ENCODE results near the gene CTSO.
"Not testable (repeated sequence)": the region's sequence is repeated elsewhere in the genome, so short reads cannot be mapped to it uniquely, and the experiment has no call there.

The CTSO gene

DNA sequence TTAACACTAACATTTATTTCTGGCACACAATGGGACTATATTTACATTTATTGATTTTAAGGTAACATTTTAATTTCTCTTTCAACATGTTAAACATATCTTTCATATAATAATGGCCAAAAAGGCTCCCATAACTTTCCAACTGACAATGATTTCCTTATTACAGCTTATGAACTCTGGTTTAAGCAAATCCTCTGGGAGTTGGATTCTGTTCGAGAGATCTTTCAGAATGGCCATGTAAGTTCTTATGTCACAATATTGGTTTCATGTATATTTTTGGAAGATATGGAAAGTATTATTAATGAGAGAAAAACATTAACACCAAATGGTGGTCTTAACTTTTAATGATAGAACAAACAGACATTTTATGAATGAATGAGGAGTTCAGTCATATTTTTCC is 46.1 kb downstream of the CTSO start:
- no peak for DNase-seq (ENCODE audit: low spot score)

DNA sequence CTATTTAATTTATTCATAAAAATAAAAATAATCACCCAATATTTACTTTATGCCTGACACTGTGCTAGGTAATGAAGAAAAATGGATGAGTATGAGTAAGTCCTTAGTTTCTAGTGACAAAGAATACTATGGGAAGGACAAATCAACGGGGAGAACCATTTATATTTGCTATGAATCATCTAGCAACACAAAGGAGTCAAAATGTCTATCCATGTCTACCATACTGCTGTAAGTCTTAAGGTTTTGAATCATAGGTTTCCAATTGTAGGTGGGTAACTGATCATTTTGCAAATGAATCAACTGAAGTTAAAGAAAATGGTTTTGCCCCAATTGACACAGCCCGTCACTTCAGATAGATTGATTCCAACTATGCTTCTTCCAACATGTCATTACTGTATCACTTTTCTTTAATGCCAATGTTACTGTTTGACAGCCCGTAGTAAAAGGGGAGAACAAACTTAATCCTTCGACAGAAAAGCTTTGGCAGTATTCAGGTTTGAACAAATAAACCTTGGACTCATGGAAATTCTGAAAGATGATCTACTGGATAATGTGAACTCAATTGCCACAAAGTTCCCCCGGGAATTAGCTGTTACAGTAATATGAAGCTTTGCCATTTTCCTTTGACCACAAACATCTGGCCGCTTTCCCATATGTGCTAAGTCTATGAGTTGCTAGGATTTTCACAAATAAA is 47.0 kb downstream of the CTSO start:
- peak; percentile 72 for DNase-seq (ENCODE audit: low spot score)

DNA sequence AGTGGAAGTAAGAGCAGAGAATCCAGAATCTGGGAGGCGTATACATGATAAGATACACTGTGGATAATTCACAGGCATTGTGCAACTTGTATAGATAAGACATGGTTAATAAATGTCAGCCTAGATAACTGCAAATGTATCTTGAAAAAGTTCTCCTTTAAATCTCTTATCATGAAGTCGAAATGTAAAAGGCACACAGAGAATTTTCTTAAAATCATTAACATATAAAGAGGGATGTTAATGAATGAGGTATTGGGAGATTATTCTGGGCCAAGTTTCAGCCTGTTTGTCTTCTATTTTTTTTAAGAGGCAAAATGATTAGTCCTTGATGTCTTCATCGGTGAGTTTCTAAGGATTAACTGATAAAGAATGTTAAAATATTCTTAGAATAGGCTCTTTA is 49.3 kb downstream of the CTSO start:
- no peak for DNase-seq (ENCODE audit: low spot score)

DNA sequence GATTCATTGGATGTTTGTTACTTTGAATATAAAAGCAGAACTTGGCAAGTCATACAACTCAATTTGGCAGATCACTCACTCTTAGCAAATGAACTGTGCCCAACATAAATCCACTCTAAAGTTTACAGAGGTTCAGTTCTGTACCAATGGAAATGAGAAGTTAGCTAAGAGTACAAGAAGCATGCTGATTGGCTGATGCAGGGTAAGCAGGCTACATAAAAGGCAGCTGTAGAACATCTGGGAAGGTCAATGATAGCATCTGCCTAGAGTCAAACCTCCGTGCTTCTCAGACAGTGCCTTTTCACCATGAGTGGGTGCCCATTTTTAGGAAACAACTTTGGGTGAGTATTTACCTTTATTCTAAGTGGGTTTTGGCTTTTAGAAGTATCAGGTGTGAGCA is 50.2 kb downstream of the CTSO start, which contains the start of gene TDO2:
Gene TDO2 (plus strand): TSS at position 244 of the 400 bp plus-strand sequence. CDS start 63 bp downstream, at position 307.
- DNase-seq (ENCODE audit: low spot score): no peak

DNA sequence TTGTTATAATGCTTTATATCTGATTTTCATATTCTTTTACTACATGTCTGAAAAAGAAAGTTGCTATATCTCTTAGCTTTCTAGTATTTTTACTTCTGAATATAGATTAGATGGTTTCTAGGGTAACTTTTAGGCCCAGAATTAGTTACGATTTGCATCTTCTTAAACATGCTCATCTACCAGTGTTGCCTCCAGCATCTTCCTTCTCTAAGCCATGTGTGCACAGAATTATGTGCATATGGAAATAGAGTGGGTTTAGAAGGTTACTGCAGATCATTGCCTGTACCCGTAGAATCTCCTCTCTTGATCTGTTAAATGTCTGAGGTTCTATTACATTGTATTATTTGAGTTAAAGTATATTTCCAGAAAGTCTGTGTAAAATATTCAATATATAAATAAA is 52.7 kb downstream of the CTSO start:
- DNase-seq (ENCODE audit: low spot score): no peak

DNA sequence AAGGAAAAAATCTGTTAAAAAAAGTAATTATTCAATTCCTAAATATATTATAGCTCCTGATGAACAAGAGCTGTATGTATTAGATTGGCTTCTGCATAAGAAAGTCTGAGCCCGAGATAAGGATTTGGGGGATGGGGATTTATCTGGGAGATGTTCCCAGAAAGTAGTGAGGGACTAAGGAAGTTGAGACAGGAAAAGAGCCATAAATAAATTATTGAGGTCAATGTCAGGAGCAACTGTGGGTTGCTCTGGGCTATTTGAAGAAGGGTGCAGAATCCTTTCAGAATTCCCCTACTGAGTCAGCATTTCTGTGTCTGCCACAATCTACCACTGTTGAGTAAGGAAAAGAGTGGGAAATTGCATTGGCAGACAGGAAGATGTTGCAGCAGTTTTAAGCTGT is 53.3 kb downstream of the CTSO start:
- DNase-seq (ENCODE audit: low spot score): no peak

DNA sequence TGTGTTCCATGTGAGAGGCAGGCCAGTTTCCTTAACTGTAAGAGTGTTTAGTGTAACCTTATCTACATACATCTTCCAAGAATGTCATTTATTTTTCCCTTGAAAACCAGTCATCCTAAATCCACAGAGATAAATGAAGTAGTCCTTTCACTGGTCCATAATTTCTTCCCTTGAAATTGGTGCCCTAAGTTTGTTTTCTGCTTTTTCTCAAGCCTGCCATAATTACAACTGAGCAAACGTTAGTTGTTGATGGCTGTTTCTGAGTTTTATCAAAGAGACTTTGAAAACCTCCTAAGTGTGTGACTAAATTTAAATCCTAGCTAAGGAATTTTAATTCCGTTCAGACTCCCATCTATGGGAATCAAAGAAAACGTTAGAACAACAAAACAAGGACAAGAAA is 53.8 kb downstream of the CTSO start:
- DNase-seq (ENCODE audit: low spot score): no peak

DNA sequence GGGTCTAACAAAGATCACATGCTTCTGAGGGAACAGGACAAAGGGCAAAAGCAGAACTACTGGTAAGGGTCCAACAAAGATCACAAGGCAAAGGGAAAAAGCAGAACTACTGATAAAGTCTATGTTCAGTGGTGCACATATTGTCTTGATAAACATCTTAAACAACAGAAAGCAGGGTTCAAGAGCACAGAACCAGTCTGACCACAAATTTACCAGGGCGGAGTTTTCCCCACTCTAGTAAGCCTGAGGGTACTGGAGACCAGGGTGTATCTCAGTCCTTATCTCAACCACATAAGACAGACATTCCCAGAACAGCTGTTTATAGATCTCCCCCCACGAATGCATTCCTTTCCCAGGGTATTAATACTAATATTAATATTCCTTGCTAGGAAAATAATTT is 55.3 kb downstream of the CTSO start:
- DNase-seq (ENCODE audit: low spot score): not testable (repeated sequence)

DNA sequence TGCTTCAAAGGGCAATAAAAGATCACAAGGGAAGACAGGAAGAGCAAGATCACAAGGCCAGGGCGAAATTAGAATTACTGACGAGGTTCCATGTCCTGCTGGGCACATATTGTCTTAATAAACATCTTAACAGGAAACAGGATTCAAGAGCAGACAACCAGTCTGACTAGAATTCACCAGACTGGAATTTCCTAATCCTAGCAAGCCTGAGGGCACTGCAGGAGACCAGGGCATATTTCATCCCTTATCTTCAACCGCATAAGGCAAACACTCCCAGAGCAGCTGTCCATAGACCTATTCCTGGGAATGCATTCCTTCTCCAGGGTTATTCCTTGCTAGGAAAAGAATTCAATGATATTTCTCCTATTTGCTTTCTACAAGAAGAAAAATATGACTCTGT is 62.6 kb downstream of the CTSO start:
- DNase-seq (ENCODE audit: low spot score): no peak

DNA sequence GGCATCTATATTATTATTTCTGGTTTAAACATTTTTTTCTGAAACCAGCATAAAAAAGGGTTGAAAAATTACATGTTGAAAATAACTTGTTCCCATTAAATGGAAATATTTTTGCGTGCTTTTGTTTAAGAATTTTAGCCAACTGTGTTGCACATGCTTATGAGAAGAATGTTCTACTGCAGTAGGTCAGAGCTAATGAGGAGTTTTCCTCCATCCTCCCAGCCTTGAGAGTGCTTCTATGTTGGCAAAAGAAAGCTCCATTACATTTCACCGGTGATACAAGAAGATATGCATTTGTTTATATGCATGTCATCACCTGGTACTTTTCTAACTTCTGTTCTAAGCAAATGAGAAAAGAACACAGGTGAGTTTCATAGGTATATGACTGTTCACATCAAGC is 63.7 kb downstream of the CTSO start:
- DNase-seq (ENCODE audit: low spot score): no peak

DNA sequence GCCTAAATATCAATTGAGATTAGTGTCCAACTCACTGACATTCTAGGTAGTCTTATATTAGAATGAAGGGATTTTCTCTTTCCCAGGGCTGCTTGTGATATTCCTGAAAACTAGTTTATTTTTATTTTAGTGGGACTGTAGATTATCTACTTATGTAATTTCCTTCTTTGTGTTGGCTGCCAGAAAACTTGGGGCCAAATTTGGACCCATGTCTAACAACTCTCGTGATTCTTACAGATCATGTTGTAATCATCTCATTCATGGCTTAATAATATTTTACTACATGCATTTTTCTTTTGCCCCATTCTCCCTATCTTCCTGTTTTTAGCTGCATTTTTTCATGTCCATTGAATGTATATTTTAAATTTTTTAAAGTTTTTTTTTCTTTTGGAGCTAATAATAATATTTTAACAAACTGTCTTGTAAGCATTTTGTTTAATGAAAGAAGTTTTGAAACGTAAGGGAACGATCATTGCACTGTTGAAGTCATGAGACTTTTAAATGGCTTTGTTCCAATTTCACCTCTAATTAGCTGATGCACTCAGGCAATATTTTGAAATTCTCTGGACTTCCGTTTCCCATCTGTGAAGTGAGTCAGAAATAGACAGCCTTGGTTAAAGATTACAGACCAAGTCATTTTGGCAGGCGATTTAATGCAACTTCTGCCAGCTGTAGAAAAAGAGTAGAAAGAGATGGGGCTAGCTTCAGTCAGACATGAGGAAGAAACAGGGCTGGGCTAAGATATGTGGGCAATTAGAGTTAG is 64.5 kb downstream of the CTSO start:
- DNase-seq (ENCODE audit: low spot score): no peak

DNA sequence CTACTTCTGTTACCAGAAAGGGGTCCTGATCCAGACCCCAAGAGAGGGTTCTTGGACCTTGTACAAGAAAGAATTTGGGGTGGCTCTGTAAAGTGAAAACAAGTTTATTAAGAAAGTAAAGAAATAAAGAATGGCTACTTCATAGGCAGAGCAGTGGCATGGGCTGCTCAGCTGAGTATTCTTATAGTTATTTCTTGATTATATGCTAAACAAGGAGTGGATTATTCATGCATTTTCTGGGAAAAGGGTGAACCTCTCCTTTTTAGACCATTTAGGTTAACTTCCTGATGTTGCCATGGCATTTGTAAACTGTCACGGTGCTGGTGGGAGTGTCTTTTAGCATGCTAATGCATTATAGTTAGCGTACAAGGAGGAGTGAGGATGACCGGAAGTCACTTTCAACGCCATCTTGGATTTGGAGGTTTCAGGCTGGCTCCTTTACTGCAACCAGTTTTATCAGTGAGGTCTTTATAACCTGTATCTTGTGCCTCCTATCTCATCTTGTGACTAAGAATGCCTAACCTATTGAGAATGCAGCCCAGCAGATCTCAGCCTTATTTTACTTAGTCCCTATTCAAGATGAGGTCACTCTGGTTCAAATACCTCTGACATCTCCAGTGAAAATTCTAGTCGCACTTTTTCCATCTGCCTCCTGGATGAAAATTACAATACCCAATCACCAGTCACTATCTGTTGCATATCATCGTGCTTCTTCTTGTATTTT is 65.7 kb downstream of the CTSO start:
- no peak for DNase-seq (ENCODE audit: low spot score)

DNA sequence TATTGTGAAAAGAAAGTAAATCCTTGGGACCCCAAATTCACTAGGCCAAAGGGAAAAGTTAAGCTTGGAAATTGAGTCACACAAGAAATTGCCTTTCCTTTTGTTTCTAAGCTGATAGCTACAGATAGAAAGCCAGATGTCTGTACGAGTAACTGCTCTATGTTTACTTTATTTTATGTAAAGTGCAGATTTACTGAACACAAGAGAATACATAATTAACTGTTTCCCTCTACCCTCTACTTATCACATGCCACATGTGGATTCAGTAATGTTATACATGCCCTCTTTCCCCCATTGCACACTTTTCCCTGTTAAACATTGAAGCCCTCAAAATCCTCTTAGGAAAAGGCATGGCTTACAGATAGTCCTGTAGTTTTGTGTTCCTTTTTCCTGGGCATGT is 66.6 kb downstream of the CTSO start:
- DNase-seq (ENCODE audit: low spot score): no peak

DNA sequence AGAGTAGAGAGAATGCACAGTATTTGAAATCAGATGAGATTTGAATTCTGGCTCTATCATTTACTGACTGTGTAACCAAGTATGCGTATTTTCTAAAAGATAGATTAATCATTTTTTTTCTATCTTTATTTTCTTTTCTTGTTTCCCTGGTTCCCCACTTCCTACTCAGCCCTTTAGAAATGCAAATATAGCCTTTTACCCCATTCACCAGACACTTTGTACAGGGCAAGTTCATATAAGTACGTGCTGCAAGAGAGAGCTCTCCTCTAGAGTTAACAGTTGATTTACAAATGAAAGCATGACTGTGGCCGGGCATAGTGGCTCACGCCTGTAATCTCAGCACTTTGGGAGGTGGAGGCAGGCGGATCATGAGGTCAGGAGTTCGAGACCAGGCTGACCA is 68.0 kb downstream of the CTSO start:
- no peak for DNase-seq (ENCODE audit: low spot score)

DNA sequence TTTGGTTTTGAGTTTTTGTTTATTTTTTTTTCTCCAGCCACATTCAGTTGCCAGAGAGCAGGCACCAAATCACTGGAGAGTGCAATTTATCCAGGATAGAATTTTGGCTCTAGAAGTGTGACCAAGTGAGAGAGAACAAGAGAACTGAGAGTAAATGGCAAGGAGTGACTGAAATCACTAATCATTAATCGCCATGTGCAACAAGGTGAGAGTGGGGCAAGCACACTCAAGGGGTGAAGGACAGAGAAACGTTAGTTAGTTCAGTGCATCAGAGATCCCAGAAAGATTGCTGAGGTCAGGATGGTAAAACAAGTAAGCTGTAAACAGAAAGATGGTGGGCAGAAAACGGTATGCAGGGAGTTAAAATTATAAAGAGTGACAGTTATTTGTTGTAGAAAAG is 69.8 kb downstream of the CTSO start:
- no peak for DNase-seq (ENCODE audit: low spot score)

DNA sequence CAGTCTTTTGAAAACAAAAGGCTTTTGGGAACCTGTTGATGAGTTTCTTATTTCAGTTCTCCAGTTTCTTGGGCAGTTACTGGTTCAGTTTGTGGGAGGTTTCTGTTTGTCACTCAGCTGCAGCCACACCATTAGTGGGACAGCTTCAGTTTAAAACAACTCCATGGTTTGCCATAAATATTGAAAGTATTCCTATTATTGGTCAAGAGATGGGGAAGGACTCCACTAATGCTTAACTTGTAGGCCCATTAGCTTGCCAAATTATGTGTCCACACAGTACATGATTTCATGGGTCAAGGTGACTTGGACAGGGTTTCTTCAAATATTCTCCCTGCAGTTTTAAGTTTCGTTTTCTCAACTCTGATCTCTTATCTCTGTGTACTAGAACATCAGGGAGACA is 72.1 kb downstream of the CTSO start:
- DNase-seq (ENCODE audit: low spot score): no peak

DNA sequence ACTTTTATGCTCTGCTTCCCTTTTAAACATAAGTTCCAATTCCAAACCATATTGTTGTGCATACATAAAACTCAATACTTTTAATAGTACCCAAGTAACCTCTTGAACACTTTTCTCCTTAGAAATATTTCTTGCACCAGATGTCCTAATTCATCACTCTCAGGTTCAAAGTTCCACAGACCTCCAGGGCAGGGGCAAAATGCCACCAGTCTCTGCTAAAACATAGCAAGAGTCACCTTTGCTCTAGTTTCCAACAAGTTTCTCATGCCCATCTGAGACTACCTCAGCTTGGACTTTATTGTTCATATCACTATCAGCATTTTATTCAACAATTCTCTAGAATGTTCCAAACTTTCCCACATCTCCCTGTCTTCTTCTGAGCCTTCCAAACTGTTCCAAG is 73.9 kb downstream of the CTSO start:
- no peak for DNase-seq (ENCODE audit: low spot score)

DNA sequence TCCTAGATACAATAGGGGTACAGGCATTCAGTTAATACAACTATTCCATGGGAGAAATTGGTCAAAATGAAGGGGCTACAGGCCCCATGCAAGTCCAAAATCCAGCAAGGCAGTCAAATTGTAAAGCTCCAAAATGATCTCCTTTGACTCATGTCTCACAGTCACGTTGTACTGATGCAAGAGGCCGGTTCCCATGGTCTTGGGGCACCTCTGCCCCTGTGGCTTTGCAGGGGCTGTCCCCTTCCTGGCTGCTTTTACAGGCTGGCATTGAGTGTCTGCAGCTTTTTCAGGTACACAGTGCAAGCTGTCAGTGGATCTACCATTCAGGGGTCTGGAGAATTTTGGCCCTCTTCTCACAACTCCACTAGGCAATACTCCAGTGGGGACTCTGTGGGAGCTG is 75.1 kb downstream of the CTSO start:
- no peak for DNase-seq (ENCODE audit: low spot score)

DNA sequence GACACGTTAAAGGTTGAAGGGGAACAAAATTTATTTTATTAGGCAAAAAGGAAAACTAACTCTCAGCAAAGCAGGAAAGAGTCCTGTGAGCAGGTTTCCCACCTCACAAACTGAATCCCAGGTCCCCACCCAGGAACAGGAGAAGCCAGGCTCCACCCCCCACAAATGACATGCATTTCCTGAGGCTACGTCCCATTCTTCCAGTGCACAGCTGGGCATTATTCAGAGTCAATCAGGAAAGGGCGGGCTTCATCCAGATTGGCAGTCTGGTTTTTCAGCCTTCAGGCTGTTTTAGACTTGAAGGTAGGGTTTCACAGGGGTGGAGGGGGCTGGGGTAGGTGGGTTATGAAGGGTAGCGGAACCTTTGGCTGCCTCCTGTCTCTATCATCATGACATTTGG is 75.7 kb downstream of the CTSO start:
- no peak for DNase-seq (ENCODE audit: low spot score)

DNA sequence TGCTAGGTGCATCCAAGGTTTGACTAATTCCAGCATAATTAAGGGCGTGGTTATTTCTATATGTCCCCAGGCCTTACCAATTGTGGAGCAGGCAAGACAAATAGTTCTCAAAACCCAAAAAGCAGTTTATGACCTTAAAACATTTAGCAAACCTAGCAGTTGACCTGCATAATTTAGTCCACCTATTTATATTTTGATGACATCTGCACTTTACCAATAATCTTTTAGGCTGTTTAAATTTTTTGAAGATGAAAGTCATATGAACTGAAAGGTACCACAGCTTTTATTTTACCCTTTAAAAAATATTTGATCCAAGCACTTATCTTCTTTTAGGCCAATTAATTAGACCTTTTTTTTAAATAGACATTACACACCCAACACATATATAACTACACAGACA is 77.8 kb downstream of the CTSO start:
- DNase-seq (ENCODE audit: low spot score): no peak

Data from hepatic stellate cell (primary cell).